Suprapubic skin (tissue), 4 donors: Measurements from ENCODE around the gene HOXA6.

Source experiments
- EP300 ChIP-seq: sonication (generic); formaldehyde crosslinking; IDR thresholded peaks from one replicate; pipeline ENCODE4 v1.6.1; 2017; ENCODE audit warnings: antibody characterized with exemption
- POLR2A ChIP-seq, 2 donors: fragments of 450-650 bp; IDR thresholded peaks; one replicate each; pipeline ENCODE4 v1.6.1; 2017; ENCODE audit warnings: antibody characterized with exemption in 2 of 2, mild to moderate bottlenecking in 2 of 2, moderate library complexity in 2 of 2
- POLR2AphosphoS5 ChIP-seq, 3 donors: sonication (generic); formaldehyde crosslinking; IDR thresholded peaks; one replicate each; pipeline ENCODE4 v1.6.1; 2017; ENCODE audit warnings: antibody characterized with exemption in 3 of 3
- TF ChIP-seq, protein P1 (sequence below), 2 donors: fragments of 200-600 bp in 1 of 2; fragments of 450-650 bp in 1 of 2; sonication (generic) in 1 of 2; IDR thresholded peaks; one replicate each; pipeline ENCODE4 v1.5.1; 2016 to 2019; ENCODE audit warnings: antibody characterized with exemption in 2 of 2, mild to moderate bottlenecking in 1 of 2, moderate library complexity in 1 of 2

DNA sequence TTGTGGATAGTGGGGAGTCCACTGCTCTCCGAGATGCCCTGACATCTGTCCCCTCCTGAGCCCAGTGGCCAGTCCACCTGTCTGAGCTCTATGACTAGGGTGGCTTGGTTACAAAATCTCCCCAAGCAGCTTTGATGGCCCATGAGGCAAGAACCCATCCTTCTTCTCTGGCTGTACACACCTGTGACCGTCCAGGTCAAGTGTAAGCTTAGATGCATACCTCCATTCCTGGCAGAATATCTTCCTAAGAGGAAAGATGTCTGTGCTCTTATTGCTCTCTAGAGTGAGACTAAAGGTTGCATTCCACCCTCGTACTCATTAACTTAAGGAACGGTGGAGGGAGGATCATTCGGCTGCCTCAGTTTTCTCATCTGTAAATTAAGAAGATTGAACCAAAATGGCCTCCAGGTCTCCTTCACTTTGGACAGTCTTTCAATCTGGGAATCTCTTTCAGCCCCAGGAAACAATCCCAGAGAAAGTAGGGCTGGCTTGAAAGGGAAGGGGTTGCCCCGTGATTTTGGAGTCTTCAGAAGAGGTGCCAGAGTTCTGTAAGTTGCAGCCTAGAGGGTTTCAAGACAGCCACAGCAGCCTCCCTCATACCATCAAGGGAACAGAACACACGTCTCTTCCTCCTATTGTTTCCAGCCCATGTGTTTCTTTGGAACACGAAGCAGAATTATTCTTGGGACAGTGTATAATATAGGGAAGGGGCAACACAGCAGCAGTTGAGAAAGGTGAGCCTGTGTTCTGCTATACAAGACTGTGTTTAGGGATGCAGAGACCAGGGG, 22.5 kb downstream of the HOXA6 start:
- TF ChIP-seq, protein P1, sequence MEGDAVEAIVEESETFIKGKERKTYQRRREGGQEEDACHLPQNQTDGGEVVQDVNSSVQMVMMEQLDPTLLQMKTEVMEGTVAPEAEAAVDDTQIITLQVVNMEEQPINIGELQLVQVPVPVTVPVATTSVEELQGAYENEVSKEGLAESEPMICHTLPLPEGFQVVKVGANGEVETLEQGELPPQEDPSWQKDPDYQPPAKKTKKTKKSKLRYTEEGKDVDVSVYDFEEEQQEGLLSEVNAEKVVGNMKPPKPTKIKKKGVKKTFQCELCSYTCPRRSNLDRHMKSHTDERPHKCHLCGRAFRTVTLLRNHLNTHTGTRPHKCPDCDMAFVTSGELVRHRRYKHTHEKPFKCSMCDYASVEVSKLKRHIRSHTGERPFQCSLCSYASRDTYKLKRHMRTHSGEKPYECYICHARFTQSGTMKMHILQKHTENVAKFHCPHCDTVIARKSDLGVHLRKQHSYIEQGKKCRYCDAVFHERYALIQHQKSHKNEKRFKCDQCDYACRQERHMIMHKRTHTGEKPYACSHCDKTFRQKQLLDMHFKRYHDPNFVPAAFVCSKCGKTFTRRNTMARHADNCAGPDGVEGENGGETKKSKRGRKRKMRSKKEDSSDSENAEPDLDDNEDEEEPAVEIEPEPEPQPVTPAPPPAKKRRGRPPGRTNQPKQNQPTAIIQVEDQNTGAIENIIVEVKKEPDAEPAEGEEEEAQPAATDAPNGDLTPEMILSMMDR (IDR thresholded peaks at IDR 0.05) = no peak
- TF ChIP-seq POLR2A (IDR thresholded peaks at IDR 0.05) = no peak
- no peak for TF ChIP-seq POLR2AphosphoS5 (IDR thresholded peaks at IDR 0.05)
- no peak for TF ChIP-seq EP300
